SW480 (cell line): Measurements from ENCODE around the gene NCAPH2.
"Not testable (repeated sequence)": the region's sequence is repeated elsewhere in the genome, so short reads cannot be mapped to it uniquely, and the experiment has no call there.

ENCODE experiments used
- DNase-seq: peaks from one replicate; pipeline ENCODE4 v3.0.0-alpha.2; 2016; ENCODE audit warnings: low spot score

The NCAPH2 gene

DNA sequence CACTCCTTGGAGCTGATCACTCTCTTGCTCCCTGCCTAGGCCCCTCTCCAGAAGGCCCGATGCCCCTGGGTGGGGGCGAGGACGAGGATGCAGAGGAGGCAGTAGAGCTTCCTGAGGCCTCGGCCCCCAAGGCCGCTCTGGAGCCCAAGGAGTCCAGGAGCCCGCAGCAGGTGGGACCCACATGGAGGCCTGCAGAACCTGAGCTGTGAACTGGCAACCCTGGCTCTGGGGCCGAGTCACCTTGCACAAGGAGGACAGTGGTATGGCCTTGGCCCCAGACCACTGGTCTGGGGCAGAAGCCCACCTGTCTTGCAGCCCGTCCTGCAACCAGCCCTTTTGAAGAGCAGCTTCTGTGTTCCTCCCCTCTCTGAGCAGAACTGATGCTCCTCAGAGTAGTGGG, 11.1 kb downstream of the NCAPH2 start:
- DNase-seq: no peak

DNA sequence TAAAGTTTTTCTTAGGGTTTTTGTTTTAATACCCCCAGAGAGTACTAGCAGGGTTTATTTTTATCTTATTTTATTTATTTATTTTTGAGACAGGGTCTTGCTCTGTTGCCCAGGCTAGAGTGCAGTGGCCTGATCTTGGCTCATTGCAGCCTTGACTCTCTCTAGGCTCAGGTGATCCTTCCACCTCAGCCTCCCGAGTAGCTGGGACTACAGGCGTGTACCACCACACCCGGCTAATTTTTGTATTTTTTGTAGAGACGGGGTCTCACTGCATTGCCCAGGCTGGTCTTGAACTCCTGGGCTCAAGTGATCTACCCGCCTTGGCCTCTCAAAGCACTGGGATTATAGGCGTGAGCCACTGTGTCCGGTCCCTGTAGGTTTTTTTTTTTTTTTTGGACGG, 12.2 kb downstream of the NCAPH2 start:
- DNase-seq: not testable (repeated sequence)

DNA sequence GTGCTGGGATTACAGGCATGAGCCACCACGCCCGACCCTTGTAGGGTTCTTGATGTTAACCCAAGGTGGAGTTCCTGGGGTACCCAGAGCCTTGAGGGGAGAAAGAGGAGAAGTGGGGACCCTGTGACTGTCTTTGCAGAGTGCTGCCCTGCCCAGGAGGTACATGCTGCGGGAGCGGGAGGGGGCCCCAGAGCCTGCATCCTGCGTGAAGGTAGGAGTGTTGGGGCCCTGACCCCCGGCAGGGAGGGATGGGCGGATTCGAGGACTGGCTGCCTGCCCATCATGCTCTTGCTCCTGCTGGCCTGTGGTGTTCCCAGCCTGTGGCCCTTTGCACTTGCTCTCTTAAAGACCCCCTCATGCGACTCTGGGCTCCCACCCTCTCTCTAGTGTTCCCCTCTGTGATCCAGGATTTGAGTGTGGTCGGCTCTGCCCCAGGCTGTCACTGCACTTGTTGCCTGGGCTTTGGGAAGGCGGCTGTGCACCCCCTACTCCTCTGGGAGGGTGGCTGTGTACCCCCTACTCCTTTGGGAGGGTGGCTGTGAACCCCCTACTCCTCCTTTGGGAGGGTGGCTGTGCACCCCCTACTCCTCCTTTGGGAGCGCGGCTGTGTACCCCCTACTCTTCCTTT, 12.9 kb downstream of the NCAPH2 start:
- DNase-seq: no peak

DNA sequence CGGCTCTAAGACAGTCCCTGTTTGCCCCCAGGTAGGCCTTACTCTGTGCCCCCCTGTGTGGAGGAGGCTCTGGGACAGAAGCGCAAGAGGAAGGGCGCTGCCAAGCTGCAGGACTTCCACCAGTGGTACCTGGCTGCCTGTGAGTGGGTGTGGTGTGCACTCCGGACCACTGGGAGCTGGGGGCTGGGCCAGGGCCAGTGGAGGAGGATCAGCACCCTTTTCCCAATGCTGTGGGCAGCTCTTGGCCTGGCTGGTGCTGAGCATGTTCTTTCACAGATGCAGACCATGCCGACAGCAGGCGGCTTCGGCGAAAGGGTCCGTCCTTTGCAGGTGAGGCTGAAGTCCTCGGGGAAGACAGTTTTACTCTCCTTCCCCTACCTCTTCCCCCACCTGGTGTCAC, 13.7 kb downstream of the NCAPH2 start:
- no peak for DNase-seq

DNA sequence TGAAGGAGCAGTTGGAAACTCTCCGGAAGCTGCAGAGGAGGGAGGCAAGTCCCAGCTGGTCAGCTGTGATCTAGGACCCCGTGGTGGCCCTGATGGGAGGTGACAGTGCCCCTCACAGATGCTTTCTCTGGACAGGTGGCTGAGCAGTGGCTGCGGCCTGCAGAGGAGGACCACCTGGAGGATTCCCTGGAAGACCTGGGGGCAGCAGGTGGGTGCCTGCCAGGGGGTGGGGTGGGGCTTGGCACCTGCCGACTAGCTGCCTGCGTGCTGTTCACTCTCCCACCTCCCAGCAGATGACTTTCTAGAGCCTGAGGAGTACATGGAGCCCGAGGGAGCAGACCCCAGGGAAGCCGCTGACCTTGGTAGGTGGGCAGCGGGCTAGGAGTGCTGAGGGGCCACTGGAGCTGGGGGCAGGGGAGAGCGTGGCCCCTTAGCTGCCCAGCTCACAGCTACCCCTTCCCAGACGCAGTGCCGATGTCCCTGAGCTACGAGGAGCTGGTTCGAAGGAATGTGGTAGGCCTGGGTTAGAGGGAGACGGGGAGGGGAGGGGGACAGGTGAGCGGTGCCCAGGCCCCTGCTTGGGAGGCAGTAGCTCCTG, 14.3 kb downstream of the NCAPH2 start:
- no peak for DNase-seq

DNA sequence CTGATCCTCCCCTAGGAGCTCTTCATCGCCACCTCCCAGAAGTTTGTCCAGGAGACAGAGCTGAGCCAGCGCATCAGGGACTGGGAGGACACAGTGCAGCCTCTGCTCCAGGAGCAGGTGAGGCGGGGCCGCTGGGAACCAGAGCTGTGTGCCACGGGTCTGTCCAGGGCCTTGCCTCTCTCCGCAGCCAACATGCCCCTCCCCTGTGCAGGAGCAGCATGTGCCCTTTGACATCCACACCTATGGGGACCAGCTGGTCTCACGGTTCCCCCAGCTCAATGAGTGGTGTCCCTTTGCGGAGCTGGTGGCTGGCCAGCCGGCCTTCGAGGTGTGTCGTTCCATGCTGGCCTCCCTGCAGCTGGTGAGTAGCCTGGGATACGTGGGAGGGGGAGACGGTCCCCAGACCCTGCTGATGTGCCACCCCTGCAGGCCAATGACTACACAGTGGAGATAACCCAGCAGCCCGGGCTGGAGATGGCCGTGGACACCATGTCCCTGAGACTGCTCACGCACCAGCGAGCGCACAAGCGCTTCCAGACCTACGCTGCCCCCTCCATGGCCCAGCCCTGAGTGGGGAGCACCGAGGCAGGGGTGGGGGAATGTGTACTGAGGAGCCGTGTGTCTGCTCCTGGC, 14.9 kb downstream of the NCAPH2 start:
- no peak for DNase-seq

DNA sequence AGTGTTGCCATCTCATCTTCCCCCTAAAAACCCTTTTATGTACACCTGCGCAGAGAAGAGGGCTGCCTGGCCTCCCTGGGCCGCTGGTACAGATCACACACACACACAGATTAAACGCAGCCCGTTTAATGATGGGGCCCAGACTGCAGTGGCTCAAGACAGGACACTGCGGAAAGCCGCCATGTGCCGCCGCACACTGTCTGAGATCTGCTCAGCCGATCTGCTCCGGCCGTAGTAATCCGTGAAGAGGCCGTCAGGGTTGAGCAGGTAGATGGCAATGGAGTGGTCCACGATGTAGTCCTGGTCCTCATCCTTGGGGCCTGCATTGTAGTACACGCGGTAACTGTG, 15.4 kb downstream of the NCAPH2 start:
- no peak for DNase-seq

DNA sequence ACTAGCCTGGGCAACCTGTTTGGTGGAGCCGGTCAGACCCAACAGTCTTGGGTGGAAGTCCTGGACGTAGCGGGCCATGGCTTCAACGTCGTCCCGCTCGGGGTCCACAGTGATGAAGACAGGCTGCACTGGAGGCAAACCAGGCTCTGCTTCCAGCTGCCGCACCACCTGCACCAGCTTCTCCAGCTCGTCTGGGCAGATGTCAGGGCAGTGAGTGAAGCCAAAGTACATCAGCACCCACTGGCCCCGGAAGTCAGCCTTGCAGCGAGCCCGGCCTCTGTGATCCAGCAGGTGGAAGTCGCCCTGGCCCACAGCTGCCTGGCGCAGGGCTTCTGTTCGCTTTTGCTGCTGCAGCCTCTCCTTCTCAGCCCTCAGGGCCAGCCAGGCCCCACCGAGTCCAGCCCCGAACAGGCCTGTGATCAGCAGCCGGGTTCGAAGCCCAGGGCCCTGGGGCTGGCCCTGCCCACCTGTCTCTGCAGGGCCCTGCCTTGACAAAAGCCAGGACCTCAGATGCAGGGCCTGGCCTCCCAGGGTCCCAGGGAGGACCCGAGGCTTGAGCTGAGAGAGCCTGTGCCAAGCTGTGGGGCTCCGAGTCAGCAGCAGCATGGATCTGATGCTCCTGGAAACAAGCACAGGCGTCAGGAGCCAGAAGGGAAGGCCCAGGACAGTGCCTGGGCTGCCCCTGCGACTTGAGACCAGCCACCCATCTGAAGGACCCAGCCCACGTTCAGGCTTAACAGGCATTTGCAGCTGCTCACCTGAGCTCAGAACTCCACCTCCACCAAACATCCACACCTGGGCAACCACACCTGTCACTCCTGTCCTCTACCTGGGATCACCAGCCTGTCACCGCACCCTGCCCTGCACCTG, 16.0 kb downstream of the NCAPH2 start:
- no peak for DNase-seq

DNA sequence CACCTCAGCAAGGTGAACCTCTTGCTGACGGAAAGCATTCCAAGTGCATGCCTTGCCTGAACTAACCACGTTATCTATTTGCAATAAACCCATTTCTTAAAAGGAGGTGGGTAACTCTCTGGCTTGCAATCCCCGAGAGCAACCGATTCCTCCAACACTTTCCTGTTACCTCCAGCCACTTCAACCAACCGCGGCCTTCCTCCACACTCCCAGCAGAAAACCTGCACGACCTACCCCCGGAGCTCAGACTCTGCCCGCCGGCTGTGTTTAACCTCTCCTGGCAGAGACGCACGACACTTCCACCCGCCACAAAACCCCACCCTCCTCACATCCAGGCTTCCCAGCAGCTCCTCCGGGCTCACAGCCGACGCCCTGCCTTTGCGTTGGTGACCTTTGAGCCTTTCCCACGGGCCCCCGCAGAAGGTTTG, 16.7 kb downstream of the NCAPH2 start:
- peak; percentile 47 for DNase-seq

DNA sequence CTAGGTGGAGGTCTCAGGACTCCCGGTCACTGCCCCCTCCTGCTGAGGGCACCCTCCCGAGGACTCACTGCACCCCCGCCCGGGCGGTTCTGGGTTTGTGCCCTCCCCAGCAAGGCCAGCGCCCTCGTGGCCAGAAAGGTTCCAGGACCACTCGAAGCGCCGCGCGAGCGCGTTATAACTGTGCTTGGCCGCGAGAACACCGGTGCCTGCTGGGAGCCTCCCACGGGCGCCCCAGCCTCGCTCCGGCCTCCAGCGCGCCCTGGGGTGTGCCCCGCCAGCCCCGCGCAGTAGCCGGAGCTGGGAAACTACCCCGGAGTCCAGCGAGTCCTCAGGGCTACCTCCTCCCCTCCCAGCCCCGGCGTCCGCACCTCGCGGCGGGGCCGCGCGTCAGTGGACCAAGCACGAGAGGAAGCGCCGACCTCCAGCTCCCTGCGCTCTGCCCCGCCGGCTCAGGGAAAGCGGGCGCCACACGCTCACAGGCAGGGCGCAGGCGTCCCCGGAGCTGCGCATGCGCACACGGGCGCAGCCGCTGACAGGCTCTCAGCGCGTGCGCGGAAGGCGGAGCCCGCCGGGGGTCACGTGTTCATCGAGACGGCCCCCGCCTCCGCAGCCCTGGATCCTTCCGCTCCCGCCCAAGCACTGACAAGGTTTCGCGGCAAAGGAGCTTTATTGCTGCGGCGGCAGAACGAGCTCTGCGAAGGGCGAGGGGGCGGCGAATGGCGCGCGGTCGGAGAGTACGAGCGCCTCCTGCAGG, 17.3 kb downstream of the NCAPH2 start, which contains the start of gene SCO2:
SCO2 (minus strand) TSS at position 495 of the 754 bp plus-strand sequence. CDS start 1,187 bp downstream, outside the sequence.
- peak; percentile 93 for DNase-seq

DNA sequence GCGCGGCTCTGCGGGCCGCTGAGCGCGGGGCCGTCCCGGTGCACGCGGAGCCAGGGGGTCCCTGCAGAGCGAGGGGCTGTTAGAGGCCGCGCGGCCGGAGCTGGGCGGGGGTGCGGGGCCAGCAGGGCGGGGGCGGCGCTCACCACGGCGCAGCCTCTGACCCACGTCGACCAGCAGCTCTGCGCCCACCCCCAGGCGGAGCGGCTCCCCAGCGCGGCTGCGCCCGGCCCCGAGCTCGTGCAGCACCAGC, 17.8 kb downstream of the NCAPH2 start:
- DNase-seq: no peak

DNA sequence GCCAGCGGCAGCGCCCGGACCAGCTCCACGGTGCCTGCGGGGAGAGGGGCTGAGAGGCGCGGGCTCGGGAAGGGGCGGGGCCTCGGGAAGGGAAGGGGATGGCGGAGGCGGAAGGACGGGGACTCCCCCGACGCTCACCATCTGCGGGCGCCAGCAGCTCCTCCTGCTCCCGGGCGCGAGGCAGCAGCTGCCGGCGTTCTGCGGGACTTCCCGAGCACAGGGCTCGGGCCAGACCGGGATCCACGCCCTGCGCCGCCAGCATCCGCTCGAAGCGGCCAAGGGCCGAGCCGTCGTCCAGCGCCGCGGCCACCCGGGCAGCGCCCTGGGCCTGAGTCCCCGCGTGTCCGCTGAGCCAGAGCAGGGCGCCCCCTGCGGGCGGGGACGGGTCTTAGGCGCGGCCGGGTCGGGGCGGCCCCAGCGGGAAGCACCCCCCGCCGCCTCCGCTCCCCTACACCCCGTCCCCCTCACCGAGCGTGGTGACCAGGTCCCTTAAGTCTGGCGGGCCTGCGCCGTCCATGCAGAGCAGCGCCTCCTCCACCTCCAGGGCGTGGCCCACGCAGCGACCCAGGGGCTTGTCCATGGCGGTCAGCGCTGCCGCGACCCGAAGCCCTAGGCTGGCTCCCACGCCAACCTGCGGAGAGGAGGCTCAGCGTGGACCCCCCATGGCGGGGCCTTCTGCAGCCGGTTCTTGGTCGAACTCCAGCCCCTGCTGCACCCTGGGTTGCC, 18.2 kb downstream of the NCAPH2 start:
- peak; percentile 76 for DNase-seq

DNA sequence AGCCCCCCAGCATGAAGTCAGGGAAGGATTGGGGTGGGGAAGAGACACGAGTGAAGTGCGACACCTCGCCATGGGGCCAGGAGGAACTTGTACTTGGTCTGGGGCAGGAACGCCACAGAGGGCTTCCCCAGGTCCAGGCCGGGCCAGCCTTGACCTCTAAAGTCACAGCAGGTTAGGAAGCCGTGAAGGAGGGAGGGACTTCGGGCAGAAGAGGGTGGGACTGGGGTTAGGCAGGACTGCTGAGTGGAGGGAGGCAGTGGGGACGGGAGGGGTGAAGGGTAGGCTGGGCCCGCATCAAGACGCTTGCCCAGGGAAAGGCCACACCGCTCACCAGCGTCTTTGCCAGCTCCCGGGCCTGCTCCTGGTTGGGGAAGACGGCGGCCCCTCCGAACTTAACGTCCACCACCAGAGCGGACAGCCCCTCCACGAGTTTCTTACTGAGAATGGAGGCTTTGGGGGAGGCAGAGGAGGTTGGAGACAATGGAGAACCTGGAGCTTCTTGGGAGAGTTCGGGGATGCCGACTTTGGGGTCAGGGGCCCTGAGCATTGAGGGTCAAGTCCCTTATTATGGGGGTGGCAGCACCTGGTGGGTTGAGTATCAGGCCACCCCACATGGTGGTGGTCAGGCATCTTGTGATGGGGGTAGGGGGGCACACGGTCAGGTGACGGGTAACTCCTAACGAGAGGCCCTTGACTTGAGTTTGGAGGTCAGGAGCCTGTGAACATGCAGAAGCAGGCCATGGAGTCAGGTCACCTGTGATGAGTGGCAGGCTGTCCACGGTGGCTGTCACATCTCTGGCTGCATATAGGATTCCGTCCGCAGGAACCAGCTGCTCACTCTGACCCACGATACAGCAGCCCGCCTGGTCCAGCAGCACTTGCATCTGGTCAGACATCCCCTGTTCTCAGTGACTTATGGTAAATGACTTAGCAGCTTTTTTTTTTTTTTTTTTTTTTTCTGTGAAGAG, 19.1 kb downstream of the NCAPH2 start:
- no peak for DNase-seq

DNA sequence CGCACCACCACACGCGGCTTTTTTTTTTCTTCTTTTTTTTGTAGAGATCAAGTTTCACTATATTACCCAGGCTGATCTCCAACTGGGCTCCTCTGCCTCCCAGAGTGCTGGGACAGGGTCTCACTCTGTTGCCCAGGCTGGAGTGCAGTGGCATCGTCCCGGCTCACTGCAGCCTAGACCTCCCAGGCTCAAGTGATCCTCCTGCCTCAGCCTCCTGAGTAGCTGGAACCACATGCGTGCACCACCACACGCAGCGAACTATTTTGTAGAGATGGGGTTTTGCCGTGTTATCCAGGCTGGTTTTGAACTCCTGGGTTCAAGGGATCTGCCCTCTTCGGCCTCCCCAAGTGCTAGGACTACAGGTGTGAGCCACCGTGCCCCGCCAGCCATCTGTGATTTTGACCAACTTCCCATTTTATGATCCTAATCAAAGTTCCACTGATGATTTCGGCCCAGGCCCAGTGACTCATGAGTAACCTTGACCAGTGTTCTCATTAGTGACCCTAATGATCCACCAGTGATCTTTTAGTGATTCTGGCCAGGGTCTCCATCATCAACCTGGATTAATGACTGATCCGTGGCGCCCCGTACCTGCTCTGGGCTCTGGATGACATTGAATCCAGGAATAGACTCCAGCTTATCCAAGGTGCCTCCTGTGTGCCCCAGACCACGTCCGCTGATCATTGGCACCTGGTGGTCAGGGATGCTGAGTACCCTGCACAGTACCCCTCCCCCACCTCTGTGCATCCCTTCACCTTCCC, 20.1 kb downstream of the NCAPH2 start:
- no peak for DNase-seq

DNA sequence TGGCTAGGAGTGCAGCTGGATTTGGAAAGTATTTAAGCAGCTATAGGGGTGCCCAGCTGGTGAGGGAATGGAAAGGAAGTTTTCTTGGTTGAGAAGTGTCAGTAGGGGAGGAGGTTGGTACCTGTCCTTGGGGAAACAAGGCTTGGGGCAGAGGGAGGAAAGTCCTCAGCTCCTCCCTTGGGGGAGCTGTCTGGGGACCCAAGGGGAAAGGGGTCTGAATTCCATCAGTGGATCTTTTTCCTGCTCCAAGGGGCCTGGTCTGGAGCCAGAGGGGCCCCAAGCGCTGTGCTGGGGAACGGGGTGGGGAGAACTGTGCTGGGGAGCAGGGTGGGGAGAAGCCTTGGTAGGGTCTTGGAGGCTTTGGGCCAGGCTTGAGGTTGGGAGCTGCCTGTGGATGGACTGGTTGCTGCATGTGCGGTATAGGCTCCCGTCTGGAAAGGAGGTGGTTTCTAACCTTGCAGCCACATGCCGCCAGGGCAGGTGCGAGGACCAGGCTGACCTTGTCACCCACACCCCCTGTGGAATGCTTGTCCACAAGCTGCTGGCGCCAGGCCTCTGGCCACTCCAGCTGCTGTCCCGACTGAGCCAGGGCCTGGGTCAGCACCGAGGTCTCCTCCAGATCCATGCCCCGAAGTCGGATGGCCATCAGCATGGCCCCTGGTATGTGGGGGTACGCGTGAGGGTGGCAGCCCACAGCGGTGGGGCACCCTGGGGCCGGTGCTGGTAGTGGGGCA, 20.8 kb downstream of the NCAPH2 start:
- DNase-seq: no peak

DNA sequence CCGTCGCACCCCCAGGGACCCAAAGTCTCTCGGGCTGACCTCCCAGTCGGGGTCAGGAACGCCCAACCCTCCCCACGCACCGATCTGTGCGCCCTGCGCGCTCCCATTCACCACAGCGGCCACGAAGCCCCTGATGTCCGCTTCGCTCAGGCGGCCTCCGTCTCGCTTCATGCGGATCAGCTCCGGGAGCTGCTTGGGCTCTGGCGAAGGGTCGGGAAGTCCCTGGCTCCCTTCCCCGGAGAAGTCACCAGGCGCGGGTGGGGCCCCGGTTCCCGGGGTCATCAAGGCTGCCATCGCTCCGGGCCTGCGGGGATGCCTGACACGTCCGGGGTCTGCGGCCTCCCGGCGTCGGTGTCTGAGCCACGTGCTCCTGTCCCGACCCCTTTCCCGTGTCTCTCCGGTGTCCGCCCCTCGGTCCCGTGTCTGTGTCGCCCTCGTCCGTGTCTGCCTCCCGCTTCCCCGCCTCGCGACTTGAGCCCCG, 21.4 kb downstream of the NCAPH2 start:
- DNase-seq: no peak

DNA sequence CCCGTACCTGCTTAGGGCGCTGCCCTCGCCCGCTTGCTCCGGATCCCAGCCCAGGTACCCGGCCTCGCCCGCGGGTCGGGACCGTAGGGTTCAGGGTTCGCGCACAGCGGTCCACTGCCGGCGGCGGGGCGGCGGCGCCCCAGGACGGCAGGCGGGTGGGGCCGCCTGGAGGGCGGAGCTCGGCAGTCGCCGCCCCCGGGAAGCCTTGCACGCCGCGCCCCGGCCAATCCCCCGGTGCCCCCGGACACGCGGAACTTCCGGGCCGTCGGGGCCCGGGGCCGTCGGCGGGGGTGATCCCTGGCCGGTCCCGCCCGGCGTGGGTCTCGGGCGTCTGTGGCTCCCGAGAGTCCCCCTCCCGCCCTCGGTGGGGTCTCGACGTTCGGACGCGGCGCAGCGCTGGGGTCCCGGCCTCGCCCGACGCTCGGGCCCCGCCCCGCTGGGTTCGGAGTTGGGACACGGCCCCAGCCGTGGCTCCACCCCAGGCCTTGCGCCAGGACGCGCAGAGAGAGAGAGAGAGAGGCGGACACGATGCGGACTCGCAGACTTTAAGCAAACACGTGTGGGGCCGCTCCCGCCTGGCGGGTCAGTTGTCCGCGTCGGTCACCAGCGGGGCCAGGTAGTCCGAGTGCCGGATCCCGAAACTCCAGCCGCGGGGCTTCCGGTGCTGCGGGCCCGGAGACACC, 22.0 kb downstream of the NCAPH2 start, which contains the start of gene TYMP:
TYMP (minus strand) TSS at position 116 of the 683 bp plus-strand sequence. CDS start 303 bp downstream, outside the sequence.
- DNase-seq: no peak

DNA sequence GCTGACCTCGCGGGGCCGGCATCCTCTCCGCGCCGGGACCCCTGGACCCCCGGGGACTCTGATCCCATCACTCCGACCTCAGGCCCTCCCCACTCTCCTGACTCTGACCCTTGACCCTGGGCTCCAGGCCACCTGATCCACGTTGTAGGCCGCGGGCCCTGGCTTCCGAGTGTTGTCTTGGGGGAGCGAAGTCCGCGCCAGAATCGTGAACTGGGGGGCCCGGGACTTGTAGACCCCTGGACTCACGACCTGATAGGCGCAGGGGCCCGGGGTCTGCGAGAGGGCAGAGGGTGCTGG, 22.5 kb downstream of the NCAPH2 start:
- DNase-seq: no peak
